C1 segment of cervical spinal cord (tissue), 14 donors: ENCODE data around the gene ZNF365.

Experiments
- DNase-seq, 14 donors: peaks; one replicate each; lab custom pipeline; 2025; lab: John Stamatoyannopoulos, UW

ZNF365 gene

DNA sequence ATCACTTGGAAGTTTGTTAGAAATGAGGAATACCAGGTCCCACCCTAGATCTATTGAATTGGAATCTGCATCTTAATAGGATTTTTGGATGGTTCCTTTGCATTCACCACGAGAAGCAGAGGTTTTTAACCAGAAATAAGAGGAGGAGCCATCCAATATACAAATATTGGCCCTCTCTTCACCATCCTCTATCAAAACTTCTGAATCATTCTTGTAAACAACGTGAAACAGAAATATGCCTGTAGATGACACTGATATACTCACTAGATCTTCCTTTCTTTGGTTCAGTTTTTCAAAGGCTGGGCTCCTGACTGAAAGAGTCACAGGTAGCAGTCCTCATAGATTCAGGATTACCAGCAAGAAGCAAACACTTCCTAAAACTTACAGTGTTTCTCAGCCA lies 39.5 kb downstream of the ZNF365 start:
- no peak for DNase-seq

DNA sequence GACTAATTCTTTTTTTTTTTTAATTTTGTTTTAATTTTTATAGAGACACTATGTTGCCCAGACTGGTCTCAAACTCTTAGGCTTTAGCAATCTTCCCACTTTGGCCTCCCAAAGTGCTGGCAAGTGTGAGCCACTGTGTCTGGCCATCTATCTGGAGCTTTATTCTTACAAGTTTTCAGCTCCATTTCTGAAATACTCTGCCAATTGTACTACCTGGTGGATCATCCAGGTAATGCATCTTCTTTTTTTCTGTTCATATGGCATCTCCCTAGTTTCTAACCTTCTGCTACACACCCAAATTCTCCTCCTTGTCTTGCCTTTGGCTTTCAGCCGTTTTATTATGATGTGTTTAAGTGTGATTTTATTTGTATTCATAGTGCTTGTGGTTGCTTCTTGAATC lies 40.2 kb downstream of the ZNF365 start:
- no peak for DNase-seq

DNA sequence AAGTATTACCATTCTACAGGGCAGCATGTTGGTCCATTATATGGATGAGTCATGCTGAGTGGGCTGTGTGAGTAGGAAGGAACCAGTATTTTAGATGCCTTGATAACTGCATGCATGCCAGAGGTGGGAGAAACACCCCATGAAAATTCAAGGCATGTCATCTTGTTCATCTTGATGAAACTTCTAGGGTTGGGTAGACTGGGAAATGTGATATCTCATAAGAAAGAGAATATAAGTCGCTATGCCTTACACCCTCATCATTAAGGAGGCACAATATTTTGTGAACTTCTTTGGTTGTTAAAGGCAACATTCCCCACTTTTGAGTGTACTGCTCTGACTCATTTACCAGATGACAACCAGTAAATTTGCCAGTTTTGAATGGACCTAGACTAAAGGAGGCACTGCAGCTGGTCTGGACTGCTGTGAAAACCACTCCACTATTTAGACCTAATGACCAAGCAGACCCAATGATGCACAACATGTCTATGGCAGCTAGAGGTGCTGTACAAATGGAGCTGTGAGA lies 48.0 kb downstream of the ZNF365 start:
- DNase-seq = no peak

DNA sequence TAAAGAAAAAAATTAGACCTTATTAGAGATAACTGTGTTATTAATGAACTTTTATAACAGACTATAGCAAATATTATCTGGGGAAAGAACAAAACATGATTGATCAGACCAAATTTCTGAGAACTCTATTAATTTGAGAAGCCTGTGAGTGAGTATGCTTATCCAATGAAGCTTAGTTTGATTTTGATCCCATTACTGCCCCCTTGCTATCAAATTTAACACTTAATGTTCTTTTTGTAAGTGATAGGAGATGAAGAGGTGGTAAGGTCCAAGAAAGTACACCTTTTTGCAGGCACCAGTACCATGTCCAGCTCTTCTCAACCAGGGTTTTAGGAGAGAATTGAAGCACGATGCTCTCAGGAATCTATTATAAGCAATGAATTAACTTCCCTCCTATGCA lies 49.9 kb downstream of the ZNF365 start:
- DNase-seq = no peak

DNA sequence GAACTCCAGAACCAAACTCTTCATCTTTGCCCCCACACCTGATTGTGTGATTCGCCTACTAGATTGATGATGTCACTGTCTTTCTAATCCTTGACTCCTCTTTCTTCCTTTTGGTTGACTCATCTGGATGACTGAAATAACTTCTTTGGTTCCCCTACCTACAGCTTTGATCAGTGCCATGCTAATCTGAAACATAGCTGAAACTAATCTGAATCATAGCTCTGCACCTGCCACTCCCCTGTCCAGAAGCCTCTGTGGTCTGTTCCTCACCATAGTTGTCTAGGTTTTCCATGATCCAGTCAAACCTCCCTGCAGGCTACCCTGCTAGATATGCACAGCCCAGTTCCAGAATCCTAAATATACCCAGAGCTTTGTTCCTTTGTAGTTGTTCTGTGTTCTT lies 51.9 kb downstream of the ZNF365 start:
- DNase-seq = no peak

DNA sequence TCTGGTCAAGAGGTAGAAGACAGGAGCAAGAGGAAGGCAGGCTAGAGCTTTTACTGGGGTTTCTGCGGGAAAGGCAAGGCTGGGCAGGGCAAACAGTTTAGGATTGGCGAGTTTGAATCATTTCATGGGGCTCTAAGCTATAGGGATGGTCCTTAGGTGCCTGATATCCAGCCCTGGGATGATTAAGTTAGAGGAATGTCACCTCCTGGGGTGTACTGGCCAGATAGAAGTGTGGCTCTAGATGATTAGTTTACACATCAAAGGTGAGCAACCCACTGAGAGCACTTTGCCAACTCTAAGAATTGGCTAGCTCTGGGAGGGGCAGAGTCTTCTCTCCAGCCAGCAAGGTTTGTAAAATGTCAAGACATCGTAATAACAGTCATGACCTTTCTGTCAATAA lies 52.4 kb downstream of the ZNF365 start:
- DNase-seq = no peak

DNA sequence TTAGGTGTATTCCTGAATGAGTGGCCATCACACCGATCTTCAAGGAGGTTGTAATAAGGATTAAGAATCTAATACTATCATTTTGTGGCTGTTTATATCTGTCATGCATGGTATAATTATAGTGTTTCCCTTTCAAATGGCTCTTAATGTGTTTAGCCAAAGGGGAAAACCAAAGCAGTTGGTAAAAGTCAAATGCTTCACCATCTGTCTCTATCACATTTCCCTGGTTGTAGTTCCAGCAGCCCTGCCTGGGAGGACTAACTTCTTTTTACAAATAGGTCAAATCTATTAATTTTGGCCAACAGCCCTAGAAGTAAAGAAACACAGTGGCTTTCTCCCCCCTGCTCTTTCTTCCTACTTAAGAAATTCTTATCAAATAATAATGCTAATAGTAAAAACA lies 56.7 kb downstream of the ZNF365 start:
- DNase-seq = peak in 1 of 14 donors; percentile 45

DNA sequence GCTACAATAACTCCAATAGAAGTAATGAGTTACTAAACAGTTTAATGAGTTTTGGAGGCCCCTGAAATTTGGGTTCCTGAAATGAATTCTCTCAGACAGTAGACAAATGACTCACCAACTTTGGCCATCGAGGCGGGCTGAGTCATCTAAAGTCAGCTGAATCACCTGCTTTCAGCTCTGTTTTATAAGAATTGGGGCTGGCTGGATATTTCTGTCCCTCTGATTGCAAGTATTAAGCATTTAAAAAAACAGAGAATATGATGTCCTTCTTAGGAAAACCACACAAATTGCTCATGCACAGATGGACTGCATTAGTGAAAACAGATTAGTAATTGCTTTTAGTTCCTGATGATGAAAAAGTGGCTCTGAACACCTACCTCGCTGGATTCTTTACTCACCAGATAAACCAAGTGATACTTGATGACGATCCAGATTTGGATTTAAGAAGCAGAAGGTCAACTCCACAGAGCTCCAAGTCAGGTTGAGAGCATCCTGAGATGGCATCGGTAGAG lies 59.1 kb downstream of the ZNF365 start:
- peak in 3 of 14 donors; percentile 4 to 8 (median 5) for DNase-seq

DNA sequence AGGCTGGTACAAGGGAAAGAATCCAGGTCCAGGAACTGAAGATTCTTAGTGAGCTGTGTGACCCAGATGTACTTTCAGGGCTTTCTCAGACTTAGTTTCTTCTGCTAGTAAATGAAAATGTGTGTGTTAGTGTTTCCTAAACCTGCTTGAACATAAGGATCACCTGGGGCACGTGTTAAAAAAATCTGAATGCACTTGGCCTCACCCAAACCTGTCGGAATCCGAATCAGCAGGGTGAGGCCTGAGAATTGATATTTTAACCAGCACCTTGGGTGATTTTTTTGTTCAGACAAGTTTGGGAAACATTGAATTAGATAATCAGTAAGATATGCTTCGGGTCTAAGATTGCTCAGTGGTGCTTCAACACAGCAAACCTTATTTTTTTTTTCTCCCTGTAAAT lies 59.7 kb downstream of the ZNF365 start:
- DNase-seq = no peak

DNA sequence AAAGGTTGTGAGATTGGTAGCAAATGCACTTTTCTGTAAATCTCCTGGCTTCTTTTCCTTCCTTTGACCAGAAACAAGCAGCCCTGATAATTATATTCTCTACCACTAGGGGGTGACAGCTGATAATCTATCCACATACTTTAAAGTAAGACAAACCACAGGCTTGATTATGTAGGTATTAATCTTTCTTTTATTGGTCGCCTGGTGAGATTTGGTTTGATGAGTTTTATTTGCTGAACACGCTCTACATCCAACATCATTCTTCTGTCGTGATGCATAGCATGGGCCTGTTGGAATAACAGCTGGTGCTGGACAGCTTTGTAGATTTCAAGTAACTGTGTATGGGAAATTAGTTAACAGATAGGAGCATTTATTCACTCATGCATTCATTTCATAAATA lies 63.5 kb downstream of the ZNF365 start:
- DNase-seq = peak in 2 of 14 donors; percentile 8 to 28

DNA sequence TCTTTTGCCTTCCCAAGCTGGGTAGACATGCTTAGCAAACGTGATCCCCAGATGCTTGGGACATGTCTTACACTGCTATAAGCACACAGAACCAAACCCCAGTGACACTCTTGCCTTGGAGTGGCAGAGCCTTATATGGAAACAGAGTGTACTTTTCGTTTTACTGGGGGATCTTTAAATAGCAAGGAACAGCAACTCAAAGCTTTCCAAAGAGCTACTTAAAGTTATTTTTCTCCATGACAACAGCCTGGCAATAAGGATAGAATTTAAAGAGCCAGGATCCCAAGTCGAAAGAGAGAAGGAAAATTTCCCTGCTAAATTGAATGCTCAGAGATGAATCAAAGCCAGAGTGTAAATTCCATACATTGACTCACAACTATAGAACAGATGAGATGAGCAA lies 67.8 kb downstream of the ZNF365 start:
- no peak for DNase-seq

DNA sequence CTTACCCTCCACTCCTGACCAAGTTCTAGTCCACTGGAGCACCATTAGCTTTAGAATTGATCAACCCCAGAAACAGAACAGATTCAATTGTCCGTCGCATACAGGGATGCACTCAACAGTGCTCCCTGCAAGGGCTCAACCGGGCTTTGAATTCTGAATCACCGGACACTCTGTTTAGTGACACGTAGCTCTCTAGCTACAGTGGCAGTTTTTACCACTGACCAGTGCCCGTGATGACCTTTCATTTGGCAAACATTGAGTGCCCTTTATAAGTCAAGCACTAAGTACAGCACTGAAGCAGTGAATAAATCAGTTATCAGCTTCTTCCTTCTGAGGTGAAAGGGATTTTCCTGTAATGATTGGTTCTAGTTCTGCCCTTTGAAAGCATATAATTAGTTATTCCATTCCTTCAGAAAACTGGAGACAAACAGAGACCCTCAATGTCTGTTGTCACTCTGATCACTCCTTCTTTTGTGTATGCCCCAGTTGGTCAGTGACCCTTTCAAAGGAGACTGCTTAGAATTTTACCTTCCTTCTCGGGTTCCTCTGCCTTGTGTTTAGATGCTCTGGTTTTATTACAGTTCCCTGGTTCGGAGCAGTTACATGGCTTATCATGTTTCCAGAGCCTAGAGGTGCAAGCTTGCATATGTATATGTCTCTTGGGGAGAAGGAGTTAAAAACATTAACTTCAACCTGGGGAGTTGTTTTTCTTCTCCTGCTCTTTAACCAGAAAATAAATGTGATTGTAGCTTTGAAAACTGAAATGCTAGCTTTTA lies 68.9 kb downstream of the ZNF365 start:
- DNase-seq = no peak

DNA sequence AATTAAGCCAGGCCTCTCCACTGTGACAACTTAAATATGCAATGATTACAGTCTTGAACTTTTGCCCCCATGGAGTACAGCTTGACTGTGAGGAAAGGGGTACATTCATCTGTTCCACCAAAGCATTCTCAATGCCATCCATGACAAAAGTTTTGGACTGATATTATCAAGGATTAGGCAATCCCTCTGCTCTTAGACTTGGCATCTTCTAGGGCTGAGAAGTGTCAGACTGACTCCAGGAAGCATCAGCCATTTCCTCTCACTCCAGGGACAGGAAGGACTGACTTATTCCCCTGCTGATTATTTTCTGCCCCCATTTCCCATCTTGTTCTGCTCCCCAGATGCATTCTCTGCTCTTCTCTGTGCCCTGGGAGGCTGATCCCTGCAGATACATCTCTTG lies 69.7 kb downstream of the ZNF365 start:
- no peak for DNase-seq

DNA sequence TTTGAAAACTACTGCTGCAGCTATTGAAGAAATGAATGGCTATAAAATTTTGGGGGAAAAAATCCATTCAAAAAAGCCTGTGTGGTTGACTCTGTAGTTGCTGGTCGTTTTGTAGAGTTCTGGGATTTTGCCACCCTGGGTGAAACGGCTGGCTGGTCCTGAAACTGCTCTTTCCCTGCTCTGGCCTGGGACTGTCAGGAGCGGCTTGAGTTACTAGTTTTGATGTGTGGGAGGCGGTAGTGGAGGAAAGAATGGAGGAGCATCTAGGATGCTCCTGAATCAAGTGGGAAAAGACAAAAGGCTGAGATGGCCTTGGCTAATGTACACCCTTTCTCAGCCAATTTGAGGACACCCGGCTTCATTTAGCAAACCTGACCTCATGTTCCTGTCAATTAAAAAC lies 72.5 kb downstream of the ZNF365 start:
- no peak for DNase-seq

DNA sequence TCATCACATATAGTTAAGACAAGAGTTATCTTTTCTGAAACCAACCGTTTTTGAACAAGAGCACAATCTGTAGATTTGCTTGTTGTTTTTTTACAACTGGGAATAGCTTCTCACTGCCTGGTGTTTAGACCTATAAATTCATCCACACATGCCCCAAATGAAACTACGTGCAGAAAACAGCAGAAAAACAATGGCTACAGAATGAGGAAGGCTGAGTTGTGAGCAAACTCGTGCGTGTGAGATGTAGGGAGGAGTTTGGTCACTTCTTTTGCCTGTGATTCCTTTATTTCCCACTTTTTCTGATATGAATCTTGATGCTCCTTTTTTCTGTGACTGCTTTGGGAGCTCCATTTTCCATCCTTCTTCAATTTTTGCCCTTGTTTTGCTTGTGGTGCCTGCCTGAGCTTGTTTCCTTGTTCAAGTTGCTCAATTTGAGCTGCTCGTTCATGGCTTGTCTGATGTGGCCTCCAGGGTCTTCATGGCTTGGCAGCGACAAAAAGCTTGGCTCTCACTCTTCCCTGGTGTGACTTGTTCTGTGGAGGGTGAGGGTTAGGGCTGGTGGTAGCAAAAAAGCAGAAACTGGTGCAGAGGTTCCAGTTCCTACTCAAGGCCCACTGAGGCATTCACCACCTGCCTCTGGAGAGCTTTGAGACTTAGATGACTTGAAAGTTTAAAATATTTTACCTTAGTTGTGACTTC lies 76.9 kb downstream of the ZNF365 start:
- no peak for DNase-seq

DNA sequence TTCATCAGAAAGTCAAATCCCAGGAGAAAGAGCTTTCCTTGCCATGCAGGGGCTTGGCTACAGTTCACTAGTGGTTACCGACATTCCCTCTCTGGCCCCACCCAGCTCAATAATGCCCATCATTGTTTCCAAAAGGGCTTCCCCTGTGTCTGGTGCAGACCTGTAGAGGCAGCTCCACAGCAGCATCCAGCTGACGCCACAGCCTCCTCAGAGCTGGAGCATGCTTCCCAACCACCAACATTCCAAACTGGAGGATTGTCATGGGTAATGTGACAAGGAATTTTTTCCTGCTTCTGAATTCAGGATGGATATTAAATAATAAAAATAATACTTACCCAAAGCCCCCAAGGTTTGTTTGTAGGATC lies 77.4 kb downstream of the ZNF365 start:
- no peak for DNase-seq
